Endothelial cell of umbilical vein (primary cell): Measurements from ENCODE around the gene OCA2.

Experiments
- CTCF ChIP-seq, 2 donors: IDR thresholded peaks; 1 replicate in 1 of 2; 2 replicates in 1 of 2; pipeline ENCODE4 v1.5.1; 2011; ENCODE audit warnings: low read length in 2 of 2, mild to moderate bottlenecking in 2 of 2, moderate library complexity in 2 of 2, control low read depth in 1 of 2, inconsistent platforms in 1 of 2, low read depth in 1 of 2; ENCODE audit not compliant: insufficient read depth in 1 of 2; ENCODE audit errors: extremely low read depth in 1 of 2
- MAX ChIP-seq: IDR thresholded peaks from 2 replicates; pipeline ENCODE4 v1.6.1; 2011; ENCODE audit not compliant: insufficient read depth, insufficient read length
- MYC ChIP-seq: IDR thresholded peaks from one replicate; pipeline ENCODE4 v1.6.1; 2011; ENCODE audit warnings: mild to moderate bottlenecking, low read depth, low read length
- POLR2A ChIP-seq: IDR thresholded peaks from 2 replicates; pipeline ENCODE4 v1.6.1; 2012; ENCODE audit warnings: low read depth, mild to moderate bottlenecking, control low read depth, low read length
- POLR2AphosphoS5 ChIP-seq: IDR thresholded peaks from 2 replicates; pipeline ENCODE4 v1.6.1; 2012; ENCODE audit warnings: low read depth, mild to moderate bottlenecking, control low read depth, low read length, moderate library complexity; ENCODE audit not compliant: insufficient read depth

- TF ChIP-seq POLR2AphosphoS5 (no peak), POLR2A (no peak), MYC (no peak), MAX (no peak), CTCF (IDR thresholded peaks at IDR 0.05; ENCODE audit: extremely low read depth in 1 of 2, insufficient read depth in 1 of 2, low read depth in 1 of 2, low read length in 2 of 2) (no peak)
These were observed 306.3 kb downstream of the OCA2 start for GRCh38 chr15:27792756-27793264.
